GM19463 (cell line): Measurements from ENCODE around the gene TLE3.

Experiments used
- ATAC-seq: cut with Tn5 transposase; IDR thresholded peaks from one replicate; pipeline ENCODE4 v1.9.1; 2021; ENCODE audit warnings: mild to moderate bottlenecking, moderate library complexity; ENCODE audit not compliant: unreplicated experiment

Gene TLE3

DNA sequence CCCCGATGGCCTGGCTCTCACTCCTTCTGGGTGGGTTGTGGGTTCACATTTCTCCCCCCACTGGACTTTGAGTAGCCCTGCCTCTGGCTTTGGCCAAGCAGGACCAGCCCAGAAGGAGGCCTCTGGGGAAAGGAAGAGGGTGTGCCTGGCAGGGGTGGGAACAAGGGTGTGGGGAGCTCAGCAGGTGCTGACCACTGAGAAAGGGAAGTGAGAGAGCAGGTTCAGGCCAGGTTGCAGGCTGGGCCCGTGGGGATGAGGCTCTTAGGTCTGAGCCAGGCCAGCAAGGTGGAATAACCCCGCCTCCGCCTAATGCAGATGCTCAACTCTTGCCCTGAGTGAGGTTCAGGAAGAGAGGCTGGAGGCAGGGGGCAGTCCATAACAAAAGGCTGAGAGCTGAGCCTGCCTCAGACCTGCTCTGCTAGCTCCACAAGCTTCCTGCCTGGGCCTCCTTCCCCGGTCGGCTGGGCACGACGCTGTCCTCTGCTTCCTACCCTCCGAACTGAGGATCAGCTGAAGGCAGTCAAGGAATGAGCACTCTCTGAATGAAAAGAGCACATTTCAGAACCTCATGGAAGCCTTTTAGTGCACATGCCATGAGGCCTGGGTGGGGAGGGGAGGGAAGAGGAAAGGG is 82.7 kb downstream of the TLE3 start:
- peak; percentile 86 for ATAC-seq

- ATAC-seq, result no peak
Observed at GRCh38 chr15:70014331-70014730, 83.4 kb downstream of the TLE3 start.

DNA sequence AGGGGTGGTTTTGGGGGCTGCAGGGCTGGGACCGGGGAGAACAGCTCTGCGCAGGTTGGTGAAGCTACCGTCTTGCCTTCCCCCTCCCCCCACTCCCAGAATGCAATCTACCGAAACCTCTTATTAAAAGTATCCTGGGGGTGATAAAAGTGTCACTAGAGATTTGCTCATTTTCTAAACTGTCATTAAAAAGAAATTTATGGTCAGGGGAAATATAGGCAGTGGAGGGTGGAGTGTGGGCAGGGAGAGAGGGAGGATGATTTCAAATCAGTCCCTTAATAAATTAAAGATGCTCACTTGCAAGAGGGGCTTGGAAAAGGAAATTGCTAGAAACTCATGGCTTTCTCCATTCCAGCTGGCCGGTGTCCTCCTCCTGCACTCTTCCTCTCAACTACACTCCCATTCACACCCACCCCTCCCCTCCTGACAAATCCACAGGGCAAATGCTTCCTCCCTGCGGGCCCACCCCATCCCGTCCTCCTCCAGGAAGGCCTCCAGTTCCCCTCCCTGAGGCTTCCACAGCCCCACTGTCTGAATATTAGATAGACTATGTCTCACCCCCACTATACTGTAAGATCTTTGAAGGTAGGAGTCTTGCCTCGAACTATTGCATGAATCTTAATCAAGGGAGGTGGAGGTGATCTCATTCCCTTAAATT is 83.9 kb downstream of the TLE3 start:
- no peak for ATAC-seq

- ATAC-seq, result no peak
Observed at GRCh38 chr15:70012895-70013294, 84.8 kb downstream of the TLE3 start.

DNA sequence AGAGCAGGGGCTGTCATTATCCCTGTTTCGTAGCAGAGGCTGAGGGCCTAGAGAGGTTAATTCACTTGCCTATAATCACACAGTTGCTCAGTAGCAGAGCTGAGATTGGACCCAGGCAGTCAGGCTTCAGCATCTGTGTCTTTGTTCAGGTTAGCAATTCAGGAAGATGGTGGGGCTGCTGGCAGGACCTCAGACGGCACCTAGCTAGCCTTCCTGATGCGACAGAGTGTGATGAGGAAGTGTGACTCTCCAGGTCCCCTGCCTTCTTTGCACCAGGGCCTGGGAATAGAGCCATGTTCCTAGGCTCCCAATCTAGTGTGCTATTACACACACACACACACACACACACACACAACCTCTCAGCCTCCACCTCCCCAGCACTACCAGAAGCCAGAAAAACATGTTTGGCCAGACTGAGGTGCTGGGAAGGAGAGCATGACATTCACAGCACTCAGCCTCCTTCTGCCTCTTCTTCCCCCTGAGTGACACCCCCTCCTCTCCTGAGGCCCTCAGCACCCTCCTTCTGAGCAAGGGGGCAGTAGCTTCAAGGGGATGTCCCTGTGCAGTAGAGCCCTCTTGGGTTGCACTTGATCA is 88.9 kb downstream of the TLE3 start:
- ATAC-seq, result no peak

DNA sequence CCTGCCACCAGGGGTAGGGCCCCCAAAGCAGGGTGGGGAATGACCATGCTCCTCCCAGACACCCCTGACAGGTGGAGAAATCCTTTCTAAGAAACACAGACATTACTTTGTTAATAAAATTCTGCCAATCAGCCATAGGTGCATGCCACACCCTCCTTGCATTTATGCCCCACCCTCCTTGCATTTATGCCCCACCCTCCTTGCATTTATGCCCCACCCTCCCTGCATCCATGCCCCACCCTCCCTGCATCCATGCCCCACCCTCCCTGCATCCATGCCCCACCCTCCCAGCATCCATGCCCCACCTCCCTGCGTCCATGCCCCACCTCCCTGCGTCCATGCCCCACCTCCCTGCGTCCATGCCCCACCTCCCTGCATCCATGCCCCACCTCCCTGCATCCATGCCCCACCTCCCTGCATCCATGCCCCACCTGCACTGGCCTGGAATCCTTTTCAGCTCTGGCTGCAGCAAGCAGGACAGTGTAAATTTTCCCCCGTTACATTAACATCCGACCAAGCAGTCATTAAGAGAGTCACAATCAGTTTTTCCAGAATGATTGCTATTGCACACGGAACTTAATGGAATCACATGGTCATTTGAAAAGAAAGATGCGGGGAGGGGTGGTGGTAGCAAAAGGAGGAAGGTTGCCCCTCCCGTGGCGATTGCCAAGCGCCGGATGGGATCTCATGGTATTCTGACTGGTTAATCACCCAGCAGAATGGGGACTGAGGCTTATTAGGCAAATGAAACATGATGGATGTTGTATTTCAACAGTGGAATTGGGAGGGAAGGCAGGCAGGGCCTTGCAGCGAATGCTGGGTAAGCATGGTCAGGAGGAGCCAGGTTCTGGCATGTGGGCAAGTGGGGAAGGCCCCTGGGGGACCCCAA is 91.2 kb downstream of the TLE3 start:
- ATAC-seq, result no peak

DNA sequence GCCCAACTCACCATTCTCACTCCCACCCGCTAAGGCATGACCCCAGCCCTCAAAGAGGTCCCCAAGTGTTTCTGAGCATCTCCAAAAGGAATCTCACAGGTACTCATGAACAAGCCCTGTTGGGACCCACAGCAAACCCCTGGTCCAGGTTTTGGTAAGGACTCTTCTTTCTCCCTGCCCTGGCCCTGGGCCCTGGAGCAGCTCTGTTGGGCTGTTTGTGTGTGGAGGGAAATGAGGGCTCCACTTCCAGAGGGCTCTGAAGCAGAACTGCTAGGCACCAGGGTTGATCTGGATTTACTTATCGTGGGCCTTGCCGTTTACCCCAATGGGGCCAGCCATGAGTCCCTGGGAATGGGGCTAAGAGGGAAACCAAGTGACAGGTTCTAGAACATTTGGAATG is 92.9 kb downstream of the TLE3 start:
- ATAC-seq, result no peak

DNA sequence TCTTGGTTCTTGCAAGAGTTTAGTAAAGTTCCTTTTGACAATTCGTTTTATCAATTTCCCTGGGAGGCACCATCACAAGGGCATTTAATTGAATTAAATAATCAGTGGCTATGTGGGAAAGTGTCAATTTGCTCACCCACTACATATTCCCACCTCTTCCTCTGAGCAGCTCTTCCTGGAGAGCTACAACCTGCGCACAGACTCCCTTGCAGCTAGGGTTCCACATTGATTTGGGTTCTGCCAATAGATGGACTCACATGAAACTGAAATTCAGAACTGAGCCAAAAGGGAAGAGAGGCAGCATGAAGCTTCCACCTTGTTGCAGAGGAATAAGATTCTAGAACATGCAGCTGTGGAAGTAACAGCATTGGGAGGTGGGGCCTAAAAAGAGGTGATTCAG is 94.8 kb downstream of the TLE3 start:
- ATAC-seq, result no peak

GRCh38 chr15:70001859-70002258 is 95.9 kb downstream of the TLE3 start:
- no peak for ATAC-seq

GRCh38 chr15:69999392-70000085 is 98.2 kb downstream of the TLE3 start:
- no peak for ATAC-seq

- no peak for ATAC-seq
Observed at GRCh38 chr15:69998541-69999391, 99.0 kb downstream of the TLE3 start.

- no peak for ATAC-seq
Observed at GRCh38 chr15:69997813-69998212, 99.9 kb downstream of the TLE3 start.
